IPS-11a (cell line): ENCODE measurements around the gene MS4A4E.
"Not testable (repeated sequence)": the region's sequence is repeated elsewhere in the genome, so short reads cannot be mapped to it uniquely, and the experiment has no call there.

Experiments used
- H3K4me3 ChIP-seq: one replicate; pipeline ENCODE4 v1.5.1; 2013; ENCODE audit warnings: low read depth, low read length, control low read depth

The MS4A4E gene

DNA sequence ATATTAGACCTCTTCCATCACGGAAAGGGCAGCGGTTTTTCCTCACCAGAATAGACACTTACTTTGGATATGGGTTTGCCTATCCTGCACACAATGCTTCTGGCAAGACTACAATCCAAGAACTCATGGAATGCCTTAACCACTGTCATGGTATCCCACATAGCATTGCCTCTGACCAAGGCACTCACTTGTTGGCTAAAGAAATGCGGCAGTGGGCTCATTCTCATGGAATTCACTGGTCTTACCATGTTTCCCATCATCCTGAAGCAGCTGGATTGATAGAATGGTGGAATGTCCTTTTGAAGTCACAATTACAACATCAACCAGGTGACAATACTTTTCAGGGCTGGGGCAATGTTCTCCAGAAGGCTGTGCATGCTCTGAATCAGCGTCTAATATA is 20.8 kb downstream of the MS4A4E start:
- no peak overlapping the region for H3K4me3 ChIP-seq

DNA sequence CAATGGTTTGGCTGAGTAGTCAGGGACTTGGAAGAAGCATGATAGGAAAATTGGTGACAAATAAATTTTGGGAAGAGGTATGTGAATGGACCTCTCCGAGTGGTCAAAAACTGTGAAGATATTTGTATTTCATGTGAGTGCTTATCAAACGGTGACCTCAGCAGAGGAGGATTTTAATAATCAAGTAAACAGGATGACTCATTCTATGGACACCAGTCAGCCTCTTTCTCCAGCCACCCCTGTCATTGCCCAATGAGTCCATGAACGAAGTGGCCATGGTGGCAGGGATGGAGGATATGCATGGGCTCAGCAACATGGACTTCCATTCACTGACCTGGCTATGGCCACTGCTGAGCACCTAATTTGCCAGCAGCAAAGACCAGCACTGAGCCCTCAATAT is 21.2 kb downstream of the MS4A4E start:
- H3K4me3 ChIP-seq, result no peak overlapping the region

DNA sequence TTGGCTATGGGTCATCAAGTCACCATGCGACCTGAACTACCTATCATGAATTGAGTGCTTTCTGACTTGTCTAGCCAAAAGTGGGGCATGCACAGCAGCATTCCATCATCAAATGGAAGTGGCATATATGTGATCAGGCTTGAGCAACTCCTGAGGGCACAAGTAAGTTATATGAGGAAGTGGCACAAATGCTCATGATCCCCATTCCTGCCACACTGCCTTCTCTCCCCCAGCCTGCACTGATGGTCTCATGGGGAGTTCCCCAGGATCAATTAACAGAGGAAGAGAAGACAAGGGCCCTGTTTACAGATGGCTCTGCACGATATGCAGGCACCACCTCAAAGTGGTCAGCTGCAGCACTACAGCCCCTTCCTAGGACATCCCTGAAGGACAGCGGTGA is 21.8 kb downstream of the MS4A4E start:
- H3K4me3 ChIP-seq, result no peak overlapping the region

DNA sequence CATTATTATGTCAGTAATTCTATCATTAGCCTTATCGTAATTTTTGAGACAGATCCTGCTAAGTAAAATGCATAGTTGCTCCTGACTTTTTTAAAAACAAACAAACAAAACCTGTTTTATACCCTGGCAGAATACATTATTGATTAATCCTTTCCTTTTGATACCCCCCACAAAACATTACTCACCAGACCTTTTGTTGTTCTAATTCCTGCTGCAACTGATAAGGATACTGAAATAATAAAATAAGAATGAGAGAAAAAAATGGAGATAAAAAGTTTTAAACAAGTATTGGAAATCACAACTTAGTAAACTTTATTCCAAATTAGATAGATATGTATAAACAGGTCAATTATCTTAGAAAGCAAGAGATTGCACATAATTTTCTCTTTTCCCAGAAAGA is 28.6 kb downstream of the MS4A4E start:
- no peak overlapping the region for H3K4me3 ChIP-seq

DNA sequence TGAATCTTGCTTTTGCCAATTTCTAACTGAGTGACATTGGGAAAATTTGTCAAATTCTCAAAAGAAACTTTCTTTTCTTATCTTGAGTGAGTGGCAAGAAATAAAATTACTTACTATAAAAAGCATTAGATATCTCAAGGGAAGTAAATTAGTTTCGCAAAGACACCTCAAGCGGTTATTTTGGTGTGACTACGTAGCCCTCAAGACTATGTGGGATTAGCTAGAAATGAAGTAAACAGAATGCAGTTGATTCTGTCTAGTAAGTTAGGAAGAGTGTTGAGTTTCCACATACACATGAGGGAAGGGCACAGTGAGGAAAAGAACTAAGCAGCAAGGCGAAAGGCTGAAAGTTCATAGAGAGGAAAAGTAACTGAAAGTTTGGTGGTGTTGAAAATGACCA is 31.7 kb downstream of the MS4A4E start:
- H3K4me3 ChIP-seq, result no peak overlapping the region

DNA sequence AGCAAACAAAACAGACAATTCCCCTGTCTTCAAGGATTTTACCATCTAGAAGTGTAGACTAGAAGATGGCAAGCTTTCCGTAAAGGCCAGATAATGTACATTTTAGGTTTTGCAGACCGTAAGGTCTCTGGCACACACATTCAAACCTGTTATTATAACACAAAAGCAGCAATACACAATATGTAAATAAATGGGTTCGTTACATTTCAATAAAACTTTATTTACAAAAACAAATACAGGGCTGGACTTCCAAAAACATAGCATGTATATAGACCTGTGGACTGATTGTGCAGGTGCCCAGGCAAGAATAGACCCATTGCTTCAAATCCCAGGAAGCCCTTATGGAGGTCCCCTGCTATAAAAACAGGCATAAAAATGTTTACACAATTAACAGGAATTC is 33.0 kb downstream of the MS4A4E start:
- no peak overlapping the region for H3K4me3 ChIP-seq

DNA sequence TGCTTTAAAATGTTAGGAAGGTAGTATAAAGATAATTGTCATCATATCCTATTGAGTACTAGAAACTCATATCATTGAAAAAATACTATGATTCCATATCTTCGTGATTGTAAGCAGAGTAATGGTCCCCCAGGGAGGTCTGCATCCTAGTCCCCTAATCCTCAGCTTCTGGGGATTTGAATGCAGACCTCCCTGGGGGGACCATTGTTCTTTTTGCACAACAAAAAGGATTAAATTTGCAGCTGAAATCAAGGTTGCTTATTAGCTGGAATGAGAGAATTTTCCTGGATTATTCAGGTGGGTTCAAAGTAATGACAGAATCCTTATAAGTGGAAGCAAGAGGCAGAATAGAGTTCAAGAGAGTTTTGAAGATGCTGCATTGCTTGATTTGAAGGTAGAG is 34.0 kb downstream of the MS4A4E start:
- H3K4me3 ChIP-seq, result no peak overlapping the region

DNA sequence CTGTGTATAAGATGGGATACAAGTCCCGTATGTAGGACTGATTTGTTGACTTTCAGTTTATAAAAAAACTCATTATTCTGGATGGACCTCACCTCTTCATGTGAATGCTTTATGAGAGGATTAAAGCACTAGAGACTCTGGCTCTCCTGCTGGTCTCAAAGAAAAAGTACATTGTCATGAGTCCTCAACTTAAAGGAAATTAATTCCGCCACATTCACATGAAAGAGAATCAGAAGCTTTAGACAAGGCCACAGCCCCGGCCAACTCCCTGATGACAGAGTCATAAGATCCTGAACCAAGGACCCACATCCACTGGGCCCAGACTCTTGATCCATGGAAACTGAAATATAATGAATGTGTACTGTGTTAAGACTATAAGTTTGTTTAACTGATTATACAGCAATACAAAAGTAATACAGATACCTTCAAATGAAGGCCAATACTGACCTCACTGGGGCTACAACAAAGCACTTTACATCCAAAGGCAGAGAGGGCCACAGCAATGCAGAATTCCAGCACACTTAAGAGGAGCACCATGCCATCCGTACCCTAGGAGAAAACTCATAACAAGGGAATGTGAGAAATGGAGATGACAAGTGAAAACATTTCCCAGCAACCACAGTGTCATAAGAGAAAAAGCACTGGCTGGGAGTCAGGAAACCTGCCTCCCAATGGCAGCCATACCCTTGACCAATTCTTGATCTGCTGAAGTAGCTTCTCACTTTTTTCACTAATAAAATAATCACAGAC is 34.6 kb downstream of the MS4A4E start:
- no peak overlapping the region for H3K4me3 ChIP-seq

DNA sequence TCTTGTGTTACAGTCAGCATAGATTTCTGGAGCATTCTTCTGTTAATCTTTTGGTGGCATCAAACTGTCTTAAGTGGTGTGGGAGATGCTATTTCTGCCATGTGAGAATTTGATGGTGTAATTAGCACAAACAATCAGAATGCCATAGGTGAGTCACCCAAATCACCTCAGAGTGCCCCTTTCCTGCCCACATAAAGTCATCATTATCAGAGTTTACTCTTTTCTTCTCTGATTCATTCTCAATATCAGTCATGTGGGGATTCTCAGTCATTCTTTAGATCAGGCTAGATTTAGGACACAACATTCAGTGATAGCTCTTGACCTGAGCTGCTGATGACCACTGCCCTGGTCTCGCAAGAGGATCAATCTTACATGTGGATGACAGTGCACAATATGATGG is 36.3 kb downstream of the MS4A4E start:
- H3K4me3 ChIP-seq, result no peak overlapping the region

DNA sequence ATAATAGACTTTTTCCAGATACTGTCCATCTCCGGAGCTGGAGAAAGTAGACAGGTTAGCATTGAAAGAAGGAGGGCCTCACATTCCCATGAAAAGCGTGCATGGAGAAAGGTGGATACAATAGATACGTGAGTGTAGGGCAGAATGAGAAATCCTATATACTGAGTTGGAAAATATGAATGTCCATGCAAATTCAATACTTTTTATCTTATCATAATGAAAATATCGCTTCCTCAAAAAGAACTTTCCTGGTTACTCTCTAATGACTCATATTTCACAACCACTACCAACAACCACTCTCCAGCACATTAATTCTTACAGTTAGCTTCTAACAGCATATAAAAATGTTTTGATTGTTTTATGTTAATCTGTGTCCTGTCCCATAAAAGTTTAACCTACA is 38.0 kb downstream of the MS4A4E start:
- no peak overlapping the region for H3K4me3 ChIP-seq

DNA sequence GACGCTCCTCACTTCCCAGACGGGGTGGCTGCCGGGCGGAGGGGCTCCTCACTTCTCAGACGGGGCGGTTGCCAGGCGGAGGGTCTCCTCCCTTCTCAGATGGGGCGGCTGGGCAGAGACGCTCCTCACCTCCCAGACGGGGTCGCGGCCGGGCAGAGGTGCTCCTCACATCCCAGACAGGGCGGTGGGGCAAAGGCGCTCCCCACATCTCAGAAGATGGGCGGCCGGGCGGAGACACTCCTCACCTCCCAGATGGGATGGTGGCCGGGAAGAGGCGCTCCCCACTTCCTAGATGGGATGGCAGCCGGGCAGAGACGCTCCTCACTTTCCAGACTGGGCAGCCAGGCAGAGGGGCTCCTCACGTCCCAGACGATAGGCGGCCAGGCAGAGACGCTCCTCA is 41.6 kb downstream of the MS4A4E start:
- not testable (repeated sequence) for H3K4me3 ChIP-seq

DNA sequence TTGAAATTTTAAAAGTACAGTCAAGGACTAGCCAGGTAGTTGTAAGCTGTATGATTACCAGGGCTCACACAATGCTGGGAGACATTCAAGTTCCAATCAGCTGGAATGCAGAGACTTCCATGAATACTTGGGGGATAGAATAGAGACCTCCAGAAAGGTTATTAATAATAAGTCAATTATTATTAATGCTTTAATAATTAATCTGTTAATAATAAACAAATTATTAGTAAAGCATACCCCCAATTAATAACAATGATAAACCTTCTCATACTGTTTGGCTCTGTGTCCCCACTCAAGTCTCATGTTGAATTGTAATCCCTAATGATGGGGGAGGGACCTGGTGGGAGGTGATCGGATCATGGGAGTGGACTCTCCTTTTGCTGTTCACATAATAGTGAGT is 45.5 kb downstream of the MS4A4E start:
- H3K4me3 ChIP-seq, result no peak overlapping the region

DNA sequence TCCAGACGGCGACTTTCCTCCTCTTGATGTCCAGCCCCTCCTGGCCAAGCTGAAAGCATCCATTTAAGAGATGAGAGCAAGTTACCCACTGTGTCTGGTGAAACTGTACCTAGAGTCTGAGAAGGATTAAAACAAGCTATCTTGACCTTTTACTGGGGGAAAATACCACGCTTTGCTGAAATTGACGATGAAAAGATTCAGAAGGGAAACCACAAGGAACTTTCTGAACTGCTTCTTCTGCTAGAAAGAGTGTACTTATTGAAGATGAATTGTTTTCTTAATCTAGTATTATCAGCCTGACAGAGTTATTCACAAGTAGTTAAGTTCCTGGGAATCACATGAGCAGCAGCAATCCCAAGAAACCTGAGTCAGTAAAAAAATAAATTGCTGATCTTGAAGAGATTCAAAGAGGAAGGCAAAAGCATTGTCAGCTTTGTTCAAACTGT is 47.0 kb downstream of the MS4A4E start:
- no peak overlapping the region for H3K4me3 ChIP-seq

DNA sequence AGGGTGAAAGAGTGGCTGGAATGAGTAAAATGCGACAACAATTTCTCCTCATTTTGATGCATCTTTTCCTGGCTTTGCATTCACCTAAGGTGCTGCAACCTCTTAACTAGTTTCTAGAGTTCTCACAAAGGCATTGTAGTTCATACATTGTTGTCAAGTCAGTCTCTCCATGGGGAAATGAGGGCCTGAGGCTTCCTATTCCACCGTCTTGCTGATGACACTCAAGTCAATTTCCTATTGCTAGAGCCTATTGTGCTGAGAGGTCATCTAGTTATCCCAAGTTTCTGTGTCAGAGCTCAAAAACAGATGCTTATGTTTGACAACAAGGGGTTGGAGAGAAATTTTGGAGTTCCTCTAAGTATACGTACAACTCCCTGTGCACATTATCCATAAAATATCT is 48.4 kb downstream of the MS4A4E start:
- H3K4me3 ChIP-seq, result no peak overlapping the region

DNA sequence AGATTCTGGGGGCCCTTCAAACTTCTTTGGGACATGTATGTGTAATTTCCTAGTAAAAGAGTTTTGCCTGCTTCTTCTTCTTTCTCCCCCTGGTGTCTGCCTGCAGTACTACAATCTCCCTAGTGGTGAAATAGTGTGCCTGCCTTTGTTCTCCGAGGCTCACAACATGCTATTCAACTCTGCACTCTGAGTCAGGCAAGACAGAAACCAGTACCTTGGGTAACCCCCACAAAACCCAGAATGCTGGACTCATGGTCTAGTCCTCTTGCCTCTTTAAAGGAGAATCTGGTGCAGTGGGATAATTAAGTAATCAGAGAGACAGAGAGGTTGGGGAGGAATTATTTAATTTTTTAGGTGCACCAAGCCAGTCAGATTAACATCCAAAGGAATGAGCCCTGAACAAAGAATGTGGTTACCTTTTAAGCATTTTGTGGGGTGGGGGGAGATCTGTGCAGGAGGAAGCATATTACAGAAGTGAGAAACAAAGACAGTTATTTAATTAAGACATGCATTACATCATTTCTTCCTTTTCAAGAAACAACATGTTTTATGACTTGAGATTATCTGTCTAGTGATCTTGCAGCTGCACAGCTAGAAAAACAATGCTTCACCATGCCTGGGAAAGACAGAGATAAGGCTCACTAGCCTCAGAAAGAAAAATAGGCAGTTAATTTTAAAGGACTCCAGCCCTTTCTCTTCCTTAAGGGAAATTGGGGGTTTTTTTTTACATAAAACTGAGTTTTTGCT is 49.1 kb downstream of the MS4A4E start:
- no peak overlapping the region for H3K4me3 ChIP-seq

DNA sequence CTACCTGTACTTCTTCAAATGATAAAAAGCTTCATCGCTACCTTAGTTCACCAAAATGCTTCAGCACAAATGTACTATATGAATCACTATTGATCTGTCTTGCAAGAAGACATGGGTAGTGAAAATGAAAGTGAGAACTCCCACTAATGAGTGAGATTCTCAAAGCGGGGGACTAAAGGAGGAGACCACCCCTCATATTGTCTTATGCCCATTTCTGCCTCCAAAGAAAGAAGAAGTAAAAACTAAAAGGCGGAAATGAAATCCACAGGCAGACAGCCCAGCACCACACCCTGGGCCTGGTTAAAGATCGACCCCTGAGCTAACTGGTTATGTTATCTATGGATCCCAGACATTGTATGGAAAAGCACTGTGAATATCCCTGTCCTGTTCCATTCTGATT is 50.4 kb downstream of the MS4A4E start:
- H3K4me3 ChIP-seq, result not testable (repeated sequence)

DNA sequence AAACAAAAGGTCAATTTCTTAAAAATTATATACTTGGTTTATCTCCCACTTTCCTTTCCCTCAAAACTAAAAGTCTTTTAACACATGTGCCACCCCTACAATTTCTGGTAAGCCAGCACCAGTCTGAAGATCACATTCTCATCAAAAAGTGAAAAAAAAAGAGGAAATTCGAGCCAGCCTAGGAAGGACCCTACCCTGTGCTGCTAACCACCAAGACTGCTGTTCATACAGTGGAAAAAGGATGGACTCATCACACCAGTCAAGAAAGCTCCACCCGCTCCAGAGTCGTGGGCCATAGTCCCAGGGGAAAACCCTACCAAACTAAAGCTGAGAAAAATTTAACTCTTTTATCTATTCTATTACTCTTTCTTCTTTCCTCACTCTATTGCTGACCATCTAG is 54.5 kb downstream of the MS4A4E start:
- H3K4me3 ChIP-seq, result not testable (repeated sequence)

DNA sequence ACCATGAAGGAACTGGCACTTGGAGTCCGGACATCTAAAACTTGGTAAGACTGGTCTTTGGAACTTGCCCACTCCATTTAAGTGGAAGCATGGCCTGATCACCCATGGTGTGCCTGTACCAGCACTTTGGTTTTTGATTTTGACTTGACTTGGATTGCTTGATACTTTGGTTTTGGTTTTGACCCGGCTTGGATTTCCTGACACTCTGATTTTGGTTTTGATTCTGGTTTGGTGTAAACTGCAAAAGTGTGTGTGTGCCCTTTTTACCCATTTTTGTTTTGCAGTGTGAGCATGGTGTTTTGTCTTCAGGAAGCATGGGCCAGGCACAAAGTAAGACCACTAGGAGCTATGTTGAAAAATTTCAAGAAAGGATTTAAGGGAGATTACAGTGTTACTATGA is 56.8 kb downstream of the MS4A4E start:
- H3K4me3 ChIP-seq, result not testable (repeated sequence)

DNA sequence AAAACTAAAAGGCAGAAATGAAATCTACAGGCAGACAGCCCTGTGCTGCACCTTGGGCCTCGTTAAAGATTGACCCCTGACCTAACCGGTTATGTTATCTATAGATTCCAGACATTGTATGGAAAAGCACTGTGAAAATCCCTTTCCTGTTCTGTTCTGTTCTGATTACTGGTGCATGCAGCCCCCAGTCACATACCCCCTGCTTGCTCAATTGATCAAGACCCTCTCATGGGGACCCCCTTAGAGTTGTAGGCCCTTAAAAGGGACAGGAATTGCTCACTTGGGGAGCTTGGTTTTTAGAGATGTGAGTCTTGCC is 57.5 kb downstream of the MS4A4E start:
- not testable (repeated sequence) for H3K4me3 ChIP-seq

DNA sequence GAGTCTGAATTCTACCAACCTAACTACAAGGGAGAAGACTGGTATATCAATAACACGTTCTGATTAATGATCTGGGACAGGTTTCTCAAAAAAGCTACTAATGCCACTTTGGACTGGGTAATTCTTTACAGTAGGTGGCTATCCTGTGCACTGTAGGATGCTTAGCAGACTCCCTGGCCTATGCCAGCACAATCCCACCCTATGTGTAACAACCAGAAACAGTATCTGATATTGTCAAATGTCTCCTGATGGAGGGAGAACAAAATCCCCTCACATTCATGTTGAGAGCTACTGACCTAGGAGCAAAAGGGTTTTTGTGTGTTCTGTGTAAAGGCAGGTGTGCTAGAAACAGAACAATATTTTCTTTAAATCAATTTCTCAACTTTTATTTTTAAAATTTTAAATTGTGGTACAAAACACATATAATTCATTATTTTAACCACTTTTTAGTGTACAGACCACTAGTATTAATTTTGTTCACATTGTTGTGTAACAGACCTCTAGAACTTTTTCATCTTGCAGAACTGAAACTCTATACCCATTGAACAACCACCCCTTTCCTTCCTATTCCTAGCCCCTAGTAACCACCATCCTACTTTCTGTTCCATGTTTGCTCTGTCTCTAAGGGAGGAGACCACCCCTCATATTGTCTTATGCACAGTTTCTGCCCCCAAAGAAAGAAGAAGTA is 58.0 kb downstream of the MS4A4E start:
- H3K4me3 ChIP-seq, result no peak overlapping the region

DNA sequence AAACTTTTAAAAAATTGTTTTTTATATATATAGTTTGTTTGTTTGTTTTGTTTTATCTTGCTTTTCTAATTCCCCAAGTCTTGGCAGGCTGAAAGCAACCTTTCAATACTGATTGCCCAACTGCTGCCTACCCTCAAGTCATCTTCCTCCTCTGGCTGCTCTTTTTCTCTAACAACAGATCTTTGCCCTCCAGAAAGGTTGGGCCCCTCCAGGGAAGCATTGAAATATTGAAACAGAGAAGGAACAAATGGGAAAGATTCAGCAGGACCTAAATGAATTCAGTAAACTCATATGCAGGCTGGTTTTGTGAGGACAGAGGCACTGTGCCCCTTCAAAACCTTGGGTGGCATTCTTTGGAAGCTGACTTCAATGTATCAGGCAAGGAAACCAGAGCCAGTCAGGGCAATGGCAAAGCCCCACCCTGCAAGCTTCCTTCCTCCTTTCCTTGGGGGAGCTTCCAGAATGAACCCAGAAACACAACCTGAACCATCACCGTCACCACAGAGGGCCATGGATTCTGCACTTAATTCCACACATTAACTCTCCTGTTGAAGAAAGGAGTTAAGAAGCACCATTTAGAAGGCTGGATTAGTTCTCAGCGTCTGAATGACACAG is 59.2 kb downstream of the MS4A4E start:
- no peak overlapping the region for H3K4me3 ChIP-seq
